Naive B cell (primary cell): ENCODE results near the gene PLG. TPM values are rescaled to one million over a fixed set of nuclear protein-coding genes. Genes with fewer than 3 reads are reported as not detected.
A peak's percentile ranks its signal among the peaks of the same experiment; 100 is the strongest.
"Not testable (repeated sequence)": the region's sequence is repeated elsewhere in the genome, so short reads cannot be mapped to it uniquely, and the experiment has no call there.

Experiments used
- ATAC-seq, 2 donors: fragments of 150-1000 bp; cut with Tn5 transposase; 2 replicates each; pipeline ENCODE4 v1.10.0; 2021; ENCODE audit warnings: low read depth in 2 of 2, mild to moderate bottlenecking in 2 of 2, moderate library complexity in 2 of 2
- DNase-seq: peaks from one replicate; pipeline ENCODE4 v3.0.0; 2022
- H3K27ac Mint-ChIP-seq, 6 donors: one replicate each; pipeline ENCODE4 v1.8.0; 2020 to 2022; ENCODE audit warnings: mild to moderate bottlenecking in 6 of 6, mixed read lengths in 6 of 6, moderate library complexity in 5 of 6, inconsistent platforms in 2 of 6
- H3K27me3 Mint-ChIP-seq, 3 donors: one replicate each; pipeline ENCODE4 v1.8.0; 2021 to 2022; ENCODE audit warnings: mixed read lengths in 3 of 3, mild to moderate bottlenecking in 1 of 3
- H3K36me3 Mint-ChIP-seq, 2 donors: one replicate each; pipeline ENCODE4 v1.8.0; 2020 to 2022; ENCODE audit warnings: mixed read lengths in 2 of 2, inconsistent platforms in 1 of 2, mild to moderate bottlenecking in 1 of 2
- H3K4me1 Mint-ChIP-seq, 3 donors: one replicate each; pipeline ENCODE4 v1.8.0; 2020 to 2022; ENCODE audit warnings: mixed read lengths in 3 of 3, inconsistent platforms in 1 of 3, mild to moderate bottlenecking in 1 of 3, moderate library complexity in 1 of 3
- H3K4me3 Mint-ChIP-seq, 8 donors: one replicate each; pipeline ENCODE4 v1.8.0; 2020 to 2022; ENCODE audit warnings: mild to moderate bottlenecking in 8 of 8, mixed read lengths in 8 of 8, moderate library complexity in 8 of 8, inconsistent platforms in 2 of 8
- H3K9me3 Mint-ChIP-seq, 7 donors: one replicate each; pipeline ENCODE4 v1.8.0; 2020 to 2022; ENCODE audit warnings: mixed read lengths in 7 of 7, mild to moderate bottlenecking in 5 of 7, inconsistent platforms in 2 of 7, moderate library complexity in 1 of 7
- polyA plus RNA-seq, 6 donors: library from polyadenylated mRNA; unstranded; fragments of 300-500 nt; fragmentation: Illumina TruSeq; gene quantifications; one replicate each; pipeline ENCODE4 v1.2.3, GENCODE V29; 2021; ENCODE audit warnings: low read depth in 6 of 6

Gene PLG
- polyA plus RNA-seq = not detected

DNA sequence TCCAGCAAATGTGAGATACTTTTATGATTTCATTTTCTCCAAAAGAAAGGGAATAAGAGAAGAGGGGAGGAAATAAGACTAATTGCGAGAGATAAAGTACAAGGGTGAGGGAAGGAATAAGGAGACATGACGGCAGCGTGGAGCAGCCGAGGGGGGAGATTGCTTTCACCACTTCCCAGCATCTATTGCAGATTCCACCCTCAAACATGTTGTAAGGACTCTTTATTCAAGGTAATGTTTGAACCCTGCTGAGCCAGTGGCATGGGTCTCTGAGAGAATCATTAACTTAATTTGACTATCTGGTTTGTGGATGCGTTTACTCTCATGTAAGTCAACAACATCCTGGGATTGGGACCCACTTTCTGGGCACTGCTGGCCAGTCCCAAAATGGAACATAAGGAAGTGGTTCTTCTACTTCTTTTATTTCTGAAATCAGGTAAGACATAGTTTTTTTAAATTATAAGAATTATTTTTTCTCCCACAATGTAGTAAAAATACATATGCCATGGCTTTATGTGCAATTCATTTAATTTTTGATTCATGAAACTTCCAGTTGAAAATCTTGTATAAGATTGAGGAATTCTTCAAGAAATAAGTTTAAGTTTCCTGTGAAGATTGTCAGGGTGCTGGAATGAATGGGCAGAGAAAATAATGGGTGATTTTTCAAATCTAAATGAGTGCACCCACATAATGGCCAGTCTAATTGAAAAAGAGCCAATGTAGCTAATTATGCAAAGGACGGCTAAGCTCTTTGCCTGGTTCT, at the start of gene PLG:
Gene PLG (plus strand): TSS at position 327 of the 763 bp plus-strand sequence. CDS start 61 bp downstream, at position 388.
- not testable (repeated sequence) for H3K4me3 Mint-ChIP-seq, H3K9me3 Mint-ChIP-seq, DNase-seq, H3K36me3 Mint-ChIP-seq, ATAC-seq, H3K4me1 Mint-ChIP-seq
- Mint-ChIP-seq H3K27me3 (peaks cover 8 to 23% (median 20%) of the 10 kb centered on the region in 3 donors), H3K27ac (peak within 1 kb of the TSS in 1 of 6 donors; percentile 47)

DNA sequence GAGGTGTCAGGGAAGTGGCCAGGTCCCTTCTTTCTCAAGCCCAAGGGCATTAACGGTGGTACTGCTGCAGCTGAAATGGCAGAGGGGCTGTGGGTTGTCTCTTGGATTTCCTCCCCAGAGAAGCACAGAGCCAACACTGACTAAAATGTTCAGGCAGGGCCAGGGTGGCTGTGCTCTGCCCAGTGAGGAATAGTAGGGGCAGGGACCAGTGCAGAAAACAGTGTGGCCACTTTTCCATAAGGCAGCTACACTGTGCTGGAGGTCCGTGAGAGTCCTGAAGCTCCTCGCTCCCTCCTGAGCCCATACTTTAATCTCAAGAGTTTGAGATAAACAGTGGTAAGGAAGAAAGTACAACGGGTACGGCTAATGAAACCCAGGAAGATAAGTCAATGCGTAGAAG, 42.5 kb upstream of the PLG start:
- DNase-seq = no peak
- no peak overlapping the region for H3K27ac Mint-ChIP-seq

DNA sequence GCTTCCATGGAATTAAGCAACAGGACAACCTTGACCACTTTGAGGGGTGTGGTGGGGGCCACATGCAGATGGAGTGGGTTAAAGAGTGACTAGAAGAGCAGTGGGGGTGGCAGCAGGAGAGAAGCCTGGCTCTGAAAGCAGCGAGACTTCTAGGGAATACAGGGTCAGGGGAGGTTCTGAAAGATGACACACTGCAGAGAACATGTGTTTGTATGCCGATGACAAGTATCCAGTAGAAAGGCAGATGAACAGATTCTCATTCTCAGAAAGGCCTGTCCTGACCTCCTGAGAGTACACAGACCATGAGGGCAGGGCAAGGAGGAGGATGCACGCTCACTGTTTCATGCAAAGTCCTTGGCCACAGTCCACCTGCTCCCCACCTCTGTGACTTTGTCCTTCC, 40.8 kb upstream of the PLG start:
- H3K4me1 Mint-ChIP-seq = no peaks in the 10 kb centered on the region
- ATAC-seq = no peak
- H3K27me3 Mint-ChIP-seq = no peaks in the 10 kb centered on the region
- DNase-seq = no peak
- H3K4me3 Mint-ChIP-seq = no peak overlapping the region
- peaks cover 3 to 18% (median 8%) of the 10 kb centered on the region in 7 donors for H3K9me3 Mint-ChIP-seq
- no peak overlapping the region for H3K27ac Mint-ChIP-seq
- H3K36me3 Mint-ChIP-seq = no peaks in the 10 kb centered on the region

More for the DNA sequence above, 42.5 kb upstream of the PLG start:
- H3K4me3 Mint-ChIP-seq = no peak overlapping the region
- no peaks in the 10 kb centered on the region for H3K4me1 Mint-ChIP-seq
- no peaks in the 10 kb centered on the region for H3K27me3 Mint-ChIP-seq
- ATAC-seq = no peak
- H3K36me3 Mint-ChIP-seq = no peaks in the 10 kb centered on the region
- peaks cover 3 to 22% (median 8%) of the 10 kb centered on the region in 7 donors for H3K9me3 Mint-ChIP-seq

DNA sequence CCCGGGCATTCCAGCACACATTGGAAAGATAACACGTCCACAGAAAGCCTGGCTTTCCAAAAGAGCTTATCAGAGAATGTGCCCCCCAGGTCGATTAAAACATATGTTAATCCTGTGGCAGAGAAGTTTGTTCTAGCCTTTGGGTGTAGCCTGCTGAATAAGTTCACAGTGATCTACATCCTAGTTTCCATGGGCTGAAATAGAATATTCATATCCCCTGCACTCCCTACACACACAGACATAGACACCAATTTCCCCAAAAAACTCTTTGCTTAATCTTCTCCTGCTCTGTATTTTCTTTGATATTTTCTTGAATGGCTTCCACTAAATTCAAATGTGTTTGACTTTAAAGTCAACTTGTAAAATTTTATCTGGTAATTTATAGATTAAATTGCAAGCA, 39.6 kb upstream of the PLG start:
- H3K27me3 Mint-ChIP-seq = peaks cover 0 to 5% (median 0%) of the 10 kb centered on the region in 3 donors
- DNase-seq = no peak
- H3K4me1 Mint-ChIP-seq = no peaks in the 10 kb centered on the region
- peaks cover 0 to 10% (median 3%) of the 10 kb centered on the region in 7 donors for H3K9me3 Mint-ChIP-seq
- no peak overlapping the region for H3K27ac Mint-ChIP-seq
- no peak overlapping the region for H3K4me3 Mint-ChIP-seq
- no peak for ATAC-seq
- no peaks in the 10 kb centered on the region for H3K36me3 Mint-ChIP-seq

DNA sequence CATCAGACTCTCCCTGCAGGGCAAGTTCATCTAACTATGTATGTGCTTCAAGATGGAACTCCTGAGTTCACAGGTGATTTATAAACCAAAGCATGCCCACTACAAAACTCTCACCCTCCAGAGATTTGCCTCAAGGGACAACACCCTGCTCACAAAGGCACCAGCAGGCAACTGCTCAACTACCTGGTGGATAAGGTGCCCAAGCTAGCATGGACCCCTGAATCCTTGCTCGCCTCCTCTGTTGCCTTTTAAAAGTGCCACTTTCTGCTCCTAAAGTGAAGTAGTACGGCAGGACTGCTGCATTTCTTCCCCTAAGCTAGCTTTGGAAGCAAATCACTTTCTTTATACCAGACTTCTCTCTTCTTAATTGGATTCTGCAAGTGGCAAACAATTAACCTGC, 39.2 kb upstream of the PLG start:
- Mint-ChIP-seq H3K4me3 (no peak overlapping the region), H3K27ac (no peak overlapping the region), H3K9me3 (peaks cover 0 to 7% (median under 1%) of the 10 kb centered on the region in 7 donors), H3K4me1 (no peaks in the 10 kb centered on the region), H3K27me3 (peaks cover 0 to 5% (median 0%) of the 10 kb centered on the region in 3 donors), H3K36me3 (no peaks in the 10 kb centered on the region)
- ATAC-seq (no peak), DNase-seq (no peak)

DNA sequence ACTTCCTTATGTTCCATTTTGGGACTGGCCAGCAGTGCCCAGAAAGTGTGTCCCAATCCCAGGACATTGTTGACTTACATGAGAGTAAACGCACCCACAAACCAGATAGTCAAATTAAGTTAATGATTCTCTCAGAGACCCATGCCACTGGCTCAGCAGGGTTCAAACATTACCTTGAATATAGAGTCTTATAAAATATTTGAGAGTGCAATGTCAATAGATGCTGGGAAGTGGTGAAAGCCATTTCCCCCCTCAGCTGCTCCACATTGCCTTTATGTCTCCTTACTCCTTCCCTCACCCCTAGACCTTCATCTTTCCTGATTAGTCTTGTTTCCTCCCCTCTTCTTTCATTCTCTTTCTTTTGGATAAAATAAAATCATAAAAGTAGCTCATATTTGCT, 37.8 kb upstream of the PLG start, which contains the start of gene LPA:
Gene LPA (minus strand): TSS at position 78 of the 400 bp plus-strand sequence. CDS start 61 bp downstream, at position 17.
- not testable (repeated sequence) for H3K4me1 Mint-ChIP-seq, H3K27ac Mint-ChIP-seq, ATAC-seq, H3K9me3 Mint-ChIP-seq, DNase-seq, H3K4me3 Mint-ChIP-seq, H3K36me3 Mint-ChIP-seq, H3K27me3 Mint-ChIP-seq

DNA sequence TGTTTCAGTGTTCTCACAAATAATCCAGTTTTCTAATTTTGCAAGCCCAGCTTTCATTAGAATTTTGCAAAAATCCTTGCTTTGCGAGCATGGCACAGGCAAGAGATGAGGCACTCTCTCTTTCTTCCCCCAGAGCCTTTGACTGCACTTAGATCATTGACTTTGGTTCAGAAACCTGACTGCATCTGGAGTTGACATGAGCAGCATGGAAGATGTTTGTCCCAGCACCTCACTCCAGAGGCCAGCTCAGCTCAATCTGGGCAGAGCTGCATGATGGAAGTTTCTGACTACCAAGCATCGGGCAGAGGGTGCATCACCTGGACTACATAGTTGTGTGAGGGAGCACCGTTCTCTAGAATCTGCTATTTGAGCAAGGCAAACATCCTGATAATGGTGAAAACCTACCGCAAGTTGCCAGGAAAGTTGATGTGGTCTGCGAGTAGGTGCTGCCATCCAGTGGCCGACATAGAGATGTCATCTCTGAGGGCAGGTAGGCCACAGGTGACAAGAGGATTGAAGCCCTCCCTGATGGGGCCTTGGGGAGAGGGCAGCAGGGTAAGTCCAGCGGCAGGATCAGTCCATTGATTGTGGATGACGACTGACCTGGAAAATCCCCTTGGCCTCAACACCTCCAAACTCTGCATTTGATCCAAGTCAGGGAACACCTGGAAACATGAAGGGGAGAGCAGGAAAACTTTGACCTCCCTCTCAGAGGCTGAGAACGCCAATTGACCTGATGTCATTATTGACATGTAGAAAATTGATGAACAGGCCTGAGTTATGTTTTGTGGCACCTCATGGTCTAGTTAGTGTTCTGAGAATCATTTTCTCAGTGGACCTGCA, 34.2 kb upstream of the PLG start:
- Mint-ChIP-seq H3K4me1 (no peaks in the 10 kb centered on the region), H3K36me3 (peaks cover 0 to under 1% of the 10 kb centered on the region in 2 donors), H3K27ac (no peak overlapping the region), H3K4me3 (no peak overlapping the region), H3K9me3 (peaks cover 0 to 18% (median under 1%) of the 10 kb centered on the region in 7 donors), H3K27me3 (peaks cover 0 to 5% (median 0%) of the 10 kb centered on the region in 3 donors)
- ATAC-seq (no peak), DNase-seq (no peak)

DNA sequence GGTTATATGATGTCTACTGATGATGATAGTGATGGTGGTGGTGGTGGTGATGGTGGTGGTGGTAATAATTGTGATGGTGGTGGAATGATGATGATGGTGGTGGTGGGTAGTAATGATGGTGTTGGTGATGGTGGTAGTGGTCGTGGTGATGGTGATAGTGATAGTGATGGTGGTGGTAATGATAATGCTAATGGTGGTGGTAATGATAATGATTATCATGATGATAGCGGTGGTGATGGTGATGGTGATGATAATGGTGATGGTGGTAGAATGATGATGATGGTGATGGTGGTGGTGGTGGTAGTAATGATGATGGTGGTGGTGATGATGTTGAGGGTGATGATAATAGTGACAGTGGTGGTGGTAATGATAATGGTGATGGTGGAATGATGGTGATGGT, 33.5 kb upstream of the PLG start:
- DNase-seq (no peak), ATAC-seq (no peak)
- Mint-ChIP-seq H3K27ac (no peak overlapping the region), H3K4me1 (no peaks in the 10 kb centered on the region), H3K36me3 (peaks cover 0 to 7% of the 10 kb centered on the region in 2 donors), H3K4me3 (no peak overlapping the region), H3K27me3 (peaks cover 0 to 5% (median 0%) of the 10 kb centered on the region in 3 donors), H3K9me3 (peaks cover 0 to 25% (median 7%) of the 10 kb centered on the region in 7 donors)

DNA sequence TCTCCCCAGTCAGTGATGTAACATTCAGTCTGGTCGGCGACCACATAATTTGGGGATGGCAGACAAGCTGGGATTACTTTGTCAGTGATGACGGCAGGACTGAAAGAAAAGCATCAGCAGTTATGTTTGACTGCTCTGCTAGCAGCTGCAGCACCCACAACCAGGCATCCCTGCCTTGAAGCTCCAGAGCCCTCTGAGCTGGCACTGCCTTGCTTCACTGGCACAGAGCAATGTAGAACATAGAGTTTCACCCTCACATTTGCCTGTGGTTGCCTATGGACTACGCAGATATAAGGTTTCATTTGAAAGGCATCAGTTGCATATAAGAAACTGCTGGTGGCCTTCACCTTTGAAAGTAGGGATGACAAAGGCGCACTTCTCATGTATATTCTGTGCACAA, 25.6 kb upstream of the PLG start:
- peaks cover 0 to 34% (median 12%) of the 10 kb centered on the region in 7 donors for H3K9me3 Mint-ChIP-seq

DNA sequence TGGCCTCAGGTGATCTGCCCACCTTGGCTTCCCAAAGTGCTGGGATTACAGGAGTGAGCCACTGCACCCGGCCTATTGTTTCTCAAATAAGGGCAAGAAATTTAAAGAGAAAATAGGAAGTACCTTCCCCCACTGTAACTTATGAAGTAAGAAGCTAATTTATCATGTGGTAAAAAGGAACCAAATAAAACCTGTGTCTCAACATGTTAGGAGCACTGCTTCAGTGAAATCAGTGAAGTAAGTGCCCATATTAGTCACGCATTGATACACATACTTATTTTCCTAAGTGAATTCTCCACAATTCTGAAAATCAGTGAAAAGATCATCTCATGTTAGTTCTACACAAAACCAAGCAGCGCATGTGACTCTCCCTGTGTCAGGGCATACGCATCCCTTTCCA, 23.8 kb upstream of the PLG start:
- DNase-seq (no peak), ATAC-seq (no peak)
- H3K27me3 Mint-ChIP-seq = no peaks in the 10 kb centered on the region
- H3K36me3 Mint-ChIP-seq = peaks cover 0 to 4% of the 10 kb centered on the region in 2 donors
- H3K9me3 Mint-ChIP-seq = peaks cover 0 to 16% (median 7%) of the 10 kb centered on the region in 7 donors
- no peaks in the 10 kb centered on the region for H3K4me1 Mint-ChIP-seq
- no peak overlapping the region for H3K27ac Mint-ChIP-seq
- H3K4me3 Mint-ChIP-seq = no peak overlapping the region

More for the DNA sequence above, 25.6 kb upstream of the PLG start:
- H3K27ac Mint-ChIP-seq, ATAC-seq, H3K27me3 Mint-ChIP-seq, H3K36me3 Mint-ChIP-seq, DNase-seq, H3K4me3 Mint-ChIP-seq, H3K4me1 Mint-ChIP-seq: not testable (repeated sequence)

DNA sequence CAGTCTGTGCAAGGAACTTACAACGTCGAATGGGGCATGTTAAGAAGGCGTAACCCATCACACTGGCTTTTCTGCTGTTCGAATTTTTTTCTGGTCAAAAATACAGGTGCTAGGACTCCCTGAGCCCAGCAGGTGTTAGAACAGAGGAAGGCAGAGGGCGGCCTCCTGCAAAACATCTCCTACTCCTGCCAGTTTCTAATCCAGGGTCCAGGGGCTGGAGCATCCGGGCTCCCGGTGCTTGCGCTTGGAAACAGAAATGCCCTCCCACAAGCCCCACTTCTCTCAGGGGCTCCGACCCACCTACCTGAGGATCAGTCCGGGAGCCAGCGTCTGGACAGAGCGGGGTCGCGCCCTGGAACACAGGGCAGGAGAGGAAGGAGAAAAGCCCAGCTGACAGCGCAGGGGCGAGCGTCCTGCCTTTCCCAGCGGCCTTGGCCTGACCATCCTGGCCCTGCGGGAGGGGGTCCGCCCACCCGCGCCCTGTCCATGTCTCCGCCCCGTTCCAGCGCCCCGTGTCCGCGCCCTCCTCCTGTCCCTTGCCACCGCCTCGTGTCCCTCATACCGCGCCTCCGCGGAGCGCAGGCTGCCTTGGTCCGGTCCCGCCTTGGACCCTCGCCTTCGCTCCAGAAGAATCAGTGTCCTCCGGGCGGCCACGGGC, 23.2 kb upstream of the PLG start:
- DNase-seq (no peak), ATAC-seq (no peak)
- no peak overlapping the region for H3K27ac Mint-ChIP-seq
- no peaks in the 10 kb centered on the region for H3K27me3 Mint-ChIP-seq
- peaks cover 0 to 9% (median 3%) of the 10 kb centered on the region in 7 donors for H3K9me3 Mint-ChIP-seq
- H3K4me3 Mint-ChIP-seq = no peak overlapping the region
- no peaks in the 10 kb centered on the region for H3K36me3 Mint-ChIP-seq
- no peaks in the 10 kb centered on the region for H3K4me1 Mint-ChIP-seq

DNA sequence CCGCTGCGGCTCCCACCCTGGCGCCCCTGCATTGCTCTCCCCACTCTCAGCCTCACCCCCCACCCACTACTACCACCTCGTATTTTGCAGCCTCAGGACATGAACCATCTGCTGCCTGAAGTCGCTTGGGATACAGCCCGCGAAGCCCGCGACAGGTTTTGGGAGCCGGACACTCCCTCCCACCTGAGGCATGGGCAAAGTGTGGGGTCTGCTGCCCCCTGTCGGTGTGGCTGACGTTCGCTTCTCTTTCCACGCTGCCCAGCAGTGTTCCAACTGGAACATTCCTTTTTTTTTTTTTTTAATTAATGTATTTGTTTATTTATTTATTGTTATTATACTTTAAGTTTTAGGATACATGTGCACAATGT, 22.7 kb upstream of the PLG start:
- peaks cover 0 to 9% (median 3%) of the 10 kb centered on the region in 7 donors for H3K9me3 Mint-ChIP-seq
- no peaks in the 10 kb centered on the region for H3K4me1 Mint-ChIP-seq
- H3K4me3 Mint-ChIP-seq = peak overlapping the region in 1 of 8 donors; percentile 44
- no peaks in the 10 kb centered on the region for H3K27me3 Mint-ChIP-seq
- H3K27ac Mint-ChIP-seq = no peak overlapping the region
- H3K36me3 Mint-ChIP-seq = no peaks in the 10 kb centered on the region
- no peak for ATAC-seq
- DNase-seq = no peak

DNA sequence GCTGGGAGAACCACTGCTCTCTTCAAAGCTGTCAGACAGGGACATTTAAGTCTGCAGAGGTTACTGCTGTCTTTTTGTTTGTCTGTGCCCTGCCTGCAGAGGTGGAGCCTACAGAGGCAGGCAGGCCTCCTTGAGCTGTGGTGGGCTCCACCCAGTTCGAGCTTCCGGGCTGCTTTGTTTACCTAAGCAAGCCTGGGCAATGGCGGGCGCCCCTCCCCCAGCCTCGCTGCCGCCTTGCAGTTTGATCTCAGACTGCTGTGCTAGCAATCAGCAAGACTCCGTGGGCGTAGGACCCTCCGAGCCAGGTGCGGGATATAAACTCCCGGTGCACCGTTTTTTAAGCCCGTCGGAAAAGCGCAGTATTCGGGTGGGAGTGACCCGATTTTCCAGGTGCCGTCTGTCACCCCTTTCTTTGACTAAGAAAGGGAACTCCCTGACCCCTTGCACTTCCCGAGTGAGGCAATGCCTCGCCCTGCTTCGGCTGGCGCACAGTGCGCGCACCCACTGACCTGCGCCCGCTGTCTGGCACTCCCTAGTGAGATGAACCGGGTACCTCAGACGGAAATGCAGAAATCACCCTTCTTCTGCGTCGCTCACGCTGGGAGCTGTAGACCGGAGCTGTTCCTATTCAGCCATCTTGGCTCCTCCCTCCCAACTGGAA, 16.8 kb upstream of the PLG start:
- not testable (repeated sequence) for DNase-seq, H3K27ac Mint-ChIP-seq, H3K4me3 Mint-ChIP-seq, H3K9me3 Mint-ChIP-seq, H3K36me3 Mint-ChIP-seq, H3K4me1 Mint-ChIP-seq, ATAC-seq, H3K27me3 Mint-ChIP-seq
